GM21526 (cell line): ENCODE measurements around the gene PPIP5K1.
A peak's percentile ranks its signal among the peaks of the same experiment; 100 is the strongest.

Experiments
- ATAC-seq: cut with Tn5 transposase; IDR thresholded peaks from one replicate; pipeline ENCODE4 v1.9.1; 2021; ENCODE audit warnings: moderate library complexity; ENCODE audit not compliant: unreplicated experiment, low FRiP score

PPIP5K1 gene

DNA sequence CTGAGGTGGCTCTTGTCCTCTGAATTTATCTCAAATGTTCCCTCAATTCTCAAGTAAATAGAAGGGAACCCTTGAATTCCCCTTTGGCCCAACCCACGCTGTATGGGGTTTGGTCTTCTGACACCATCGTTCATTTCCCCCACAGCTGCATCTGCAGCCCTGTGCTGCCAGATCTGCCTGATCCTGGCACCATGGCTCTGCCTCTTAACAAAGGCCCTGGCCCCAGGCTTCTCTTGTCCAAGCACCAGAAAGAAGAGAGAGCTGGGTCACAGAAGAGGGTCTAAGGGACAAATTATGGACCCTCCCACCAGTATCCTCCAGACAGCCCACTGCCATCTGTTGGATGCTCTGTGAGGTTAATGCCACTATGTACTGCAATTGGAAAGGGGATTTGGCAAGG is 70.8 kb downstream of the PPIP5K1 start:
- ATAC-seq, result no peak

DNA sequence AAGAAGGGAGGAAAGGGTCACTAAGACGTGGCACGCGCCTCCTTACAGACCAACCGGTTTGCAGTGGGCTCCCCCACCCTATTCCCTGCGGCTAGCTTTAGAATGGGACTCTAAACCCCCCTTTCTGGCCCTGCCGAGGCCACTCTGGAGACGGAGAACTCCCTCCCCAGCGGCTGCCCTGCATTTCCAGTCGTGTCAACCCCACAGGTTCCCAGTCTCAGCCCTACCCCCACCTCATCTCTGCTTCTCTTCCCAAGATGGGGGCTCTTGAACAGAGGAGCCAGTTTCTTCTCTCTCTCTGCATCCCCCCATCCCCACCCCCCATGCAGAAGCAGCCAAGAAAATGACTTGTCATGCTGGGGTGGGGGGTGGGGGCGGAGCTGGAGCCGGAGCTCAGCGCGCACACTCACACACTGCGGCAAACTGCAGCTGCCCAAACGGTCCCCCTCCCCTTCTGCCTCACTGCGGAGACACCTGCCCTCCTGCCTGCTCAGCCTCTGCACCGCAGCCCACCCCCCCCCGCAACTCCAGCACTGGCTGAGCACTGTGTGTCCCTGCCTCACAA is 71.7 kb downstream of the PPIP5K1 start:
- ATAC-seq, result no peak

DNA sequence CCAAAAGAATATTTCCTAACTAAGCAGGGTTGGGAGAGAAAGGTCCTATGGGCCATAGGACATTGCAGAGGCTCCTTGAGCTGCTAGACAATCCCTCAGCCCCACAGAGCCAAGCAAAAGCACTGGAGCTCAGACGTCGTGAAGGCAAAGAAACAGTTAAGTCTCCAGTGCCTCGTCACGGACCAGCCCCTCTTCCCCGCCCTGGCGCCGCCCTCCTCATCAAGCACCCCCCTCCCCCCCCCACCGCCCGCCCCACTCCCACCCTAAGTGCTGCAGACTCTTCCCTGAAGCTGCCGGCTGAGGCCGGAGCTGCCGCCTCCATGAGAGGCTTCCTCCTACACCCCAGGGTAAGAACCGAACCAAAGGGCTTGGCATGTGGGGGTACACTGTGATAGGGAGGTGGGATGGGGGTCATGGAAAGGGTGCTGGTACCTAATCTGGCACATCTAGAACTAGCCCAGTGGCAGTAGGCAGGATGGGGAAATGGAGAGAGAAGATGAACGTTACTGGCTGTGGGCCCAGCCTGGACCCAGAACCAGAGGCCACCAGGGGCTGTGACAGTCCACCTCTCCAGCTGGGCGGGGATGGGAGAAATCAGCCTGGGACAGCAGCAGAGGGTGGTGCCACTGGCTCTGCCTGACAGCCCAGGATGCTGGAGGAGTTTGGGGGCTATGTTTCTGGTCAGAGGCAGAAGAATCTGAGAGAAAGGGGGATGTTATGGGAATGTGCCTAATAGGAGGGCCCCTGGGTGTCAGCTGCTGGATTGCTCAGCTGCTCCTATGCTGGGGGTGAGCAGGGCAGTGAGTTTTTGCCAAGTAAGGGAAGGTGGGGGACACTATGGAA is 72.4 kb downstream of the PPIP5K1 start, which contains the start of gene MAP1A:
MAP1A (plus strand) TSS at position 255 of the 843 bp plus-strand sequence. CDS start 3,866 bp downstream, outside the sequence.
- ATAC-seq, result no peak

DNA sequence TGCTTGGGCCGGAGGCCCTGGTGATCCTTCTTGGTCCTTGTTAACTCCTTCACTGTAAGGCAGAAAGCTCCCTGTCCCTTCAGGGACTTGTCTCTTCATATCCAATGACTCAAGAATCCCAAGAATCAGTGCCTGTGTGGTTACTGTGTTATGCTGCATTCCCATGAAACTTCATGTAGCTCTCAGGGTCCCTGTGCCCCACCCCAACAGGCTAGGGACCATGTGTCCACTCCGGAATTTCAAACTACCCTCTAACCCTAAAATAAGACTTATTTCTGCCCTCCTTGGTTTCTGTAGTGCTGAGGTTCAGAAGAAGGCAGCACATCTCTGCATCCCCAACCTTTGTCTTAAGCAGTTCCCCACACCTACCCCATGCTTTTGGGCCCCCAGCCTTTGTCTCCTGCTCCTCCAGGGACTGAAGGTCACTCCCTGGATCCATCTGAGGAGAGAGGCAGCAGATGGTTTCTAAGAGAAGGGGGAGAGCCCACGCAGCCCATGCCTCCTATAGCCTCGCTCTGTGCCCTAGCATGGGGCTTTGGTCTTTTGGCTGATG is 73.1 kb downstream of the PPIP5K1 start:
- ATAC-seq, result no peak

DNA sequence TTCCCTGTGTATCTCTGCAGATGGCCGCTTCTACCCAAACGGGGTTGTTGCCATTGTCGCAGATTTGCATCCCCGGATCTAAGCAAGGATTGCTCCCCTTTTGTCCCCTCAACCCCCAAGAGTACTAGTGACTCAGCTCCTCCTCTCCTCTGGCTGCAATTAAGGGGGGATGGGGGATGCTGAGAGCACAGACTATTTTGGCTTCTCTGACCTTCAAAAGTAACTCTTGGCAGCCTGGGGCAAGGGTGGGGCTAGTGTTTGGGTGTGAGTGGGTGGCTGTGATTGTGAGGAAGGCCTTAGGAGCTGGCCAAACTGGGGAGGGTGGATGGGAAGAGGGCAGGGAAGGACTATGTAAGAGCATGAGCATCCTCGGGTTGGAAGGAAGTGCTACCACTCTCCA is 73.8 kb downstream of the PPIP5K1 start:
- ATAC-seq, result no peak

DNA sequence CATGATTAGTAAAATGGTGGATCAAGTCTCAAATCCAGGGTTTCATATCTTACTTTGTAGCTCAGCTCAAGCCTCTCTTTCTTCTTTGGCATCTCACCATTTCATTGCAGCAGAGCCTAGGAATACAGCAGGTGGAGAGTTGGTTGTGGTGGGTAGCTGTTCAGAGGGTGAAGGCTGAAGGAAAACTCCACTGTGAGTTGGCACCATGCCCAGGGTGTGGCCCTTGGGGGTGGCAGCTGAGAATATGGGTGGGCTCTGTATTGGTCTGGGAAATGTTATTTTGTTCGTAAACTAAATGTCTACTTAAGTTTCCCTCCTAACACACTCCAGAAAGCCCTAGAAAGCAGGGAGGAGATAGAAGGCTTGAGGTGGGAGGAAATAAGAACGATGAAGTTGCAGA is 74.3 kb downstream of the PPIP5K1 start:
- no peak for ATAC-seq

DNA sequence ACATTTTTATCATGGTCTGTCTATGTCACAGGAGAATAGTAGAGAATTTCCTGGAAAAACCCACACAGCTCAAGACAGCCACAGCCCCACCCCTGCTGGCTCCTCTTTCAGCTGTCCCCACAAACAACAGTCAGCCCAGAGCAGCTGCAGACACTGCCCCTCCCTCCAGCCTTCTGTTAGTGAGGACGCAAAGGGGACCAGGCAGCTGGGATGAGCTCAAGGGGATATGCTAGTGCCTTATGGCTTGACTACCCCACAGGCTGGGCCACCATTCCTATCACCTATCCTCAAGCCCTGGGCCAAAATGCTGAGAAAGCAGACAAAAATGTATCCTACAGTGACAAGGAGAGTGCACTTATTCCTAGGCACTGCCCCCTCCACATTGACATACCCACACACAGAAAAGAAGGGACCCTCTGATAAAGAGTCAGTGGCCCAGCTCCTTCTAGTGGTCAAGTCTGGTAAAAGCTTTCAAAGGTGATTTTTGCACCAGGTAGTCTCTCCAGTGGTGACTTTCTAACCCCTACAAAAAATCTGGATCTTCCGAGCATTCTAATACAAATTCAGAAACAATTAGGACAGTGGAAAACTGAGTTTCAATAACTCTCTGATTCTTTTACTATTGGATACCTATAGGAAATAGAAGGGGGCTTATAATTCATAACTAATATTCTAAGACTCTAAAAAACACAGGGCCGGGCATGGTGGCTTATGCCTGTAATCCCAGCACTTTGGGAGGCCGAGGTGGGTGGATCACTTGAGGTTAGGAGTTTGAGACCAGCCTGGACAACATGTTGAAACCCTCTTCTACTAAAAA is 75.6 kb downstream of the PPIP5K1 start:
- ATAC-seq, result no peak

DNA sequence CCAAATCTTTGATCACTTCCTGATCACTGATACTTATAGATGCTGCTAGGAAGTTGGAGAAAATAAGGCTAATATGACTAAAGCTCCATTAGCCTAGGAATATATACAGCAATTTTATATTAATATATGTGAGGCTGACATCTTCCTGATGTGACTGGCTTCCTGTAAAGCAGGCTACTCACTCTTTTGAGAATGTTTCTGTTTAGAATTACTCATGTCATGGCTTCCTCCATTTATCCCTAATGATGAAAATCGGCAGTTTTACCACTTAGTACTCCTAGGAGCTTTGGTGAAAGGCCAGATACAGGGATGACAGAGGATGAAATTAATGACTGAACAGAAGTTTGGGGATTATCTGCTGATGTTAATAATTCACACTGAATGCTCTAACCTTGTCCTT is 76.5 kb downstream of the PPIP5K1 start:
- ATAC-seq, result no peak

DNA sequence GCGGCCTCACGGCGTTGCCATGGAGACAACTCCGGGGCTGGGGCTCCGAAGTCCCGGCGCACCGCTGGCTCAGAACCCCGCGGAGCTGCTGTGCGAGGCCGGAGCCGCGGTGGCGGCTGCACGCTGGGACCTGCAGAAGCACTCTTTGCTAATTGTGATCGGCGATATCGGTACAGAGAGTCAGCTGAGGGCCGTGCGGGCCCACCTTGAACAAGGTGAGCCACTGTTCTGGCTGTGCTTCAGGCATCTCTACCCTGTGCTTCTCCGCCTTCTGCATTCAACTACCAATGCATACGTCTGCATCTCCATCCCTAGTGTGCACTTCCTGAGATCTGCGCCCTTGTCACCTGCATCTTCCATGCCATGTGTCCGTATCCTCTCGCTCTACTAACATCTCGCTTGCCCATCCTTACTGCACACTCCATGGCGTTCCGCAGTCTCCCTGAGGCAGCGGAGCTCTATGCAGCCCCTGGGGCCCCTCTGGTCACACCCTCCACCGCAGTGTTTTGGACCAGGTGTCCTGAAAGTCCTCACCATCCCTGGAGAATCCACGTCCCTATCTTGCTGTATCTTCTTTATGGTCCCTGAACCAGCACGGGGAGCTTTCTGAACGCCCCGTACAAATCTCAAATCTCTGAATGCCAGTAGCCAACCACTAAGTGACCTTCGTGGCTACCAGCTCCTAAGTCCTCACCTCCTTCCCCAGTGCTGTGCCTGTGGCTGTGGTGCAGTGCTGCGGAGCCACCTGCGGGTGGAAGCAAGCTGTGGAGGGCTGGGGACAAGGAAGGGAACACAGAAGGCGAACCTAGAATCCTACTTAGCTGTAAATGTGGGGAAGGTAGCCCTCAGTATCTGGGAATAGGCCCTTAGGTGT is 78.8 kb downstream of the PPIP5K1 start:
- ATAC-seq, result peak; percentile 19

DNA sequence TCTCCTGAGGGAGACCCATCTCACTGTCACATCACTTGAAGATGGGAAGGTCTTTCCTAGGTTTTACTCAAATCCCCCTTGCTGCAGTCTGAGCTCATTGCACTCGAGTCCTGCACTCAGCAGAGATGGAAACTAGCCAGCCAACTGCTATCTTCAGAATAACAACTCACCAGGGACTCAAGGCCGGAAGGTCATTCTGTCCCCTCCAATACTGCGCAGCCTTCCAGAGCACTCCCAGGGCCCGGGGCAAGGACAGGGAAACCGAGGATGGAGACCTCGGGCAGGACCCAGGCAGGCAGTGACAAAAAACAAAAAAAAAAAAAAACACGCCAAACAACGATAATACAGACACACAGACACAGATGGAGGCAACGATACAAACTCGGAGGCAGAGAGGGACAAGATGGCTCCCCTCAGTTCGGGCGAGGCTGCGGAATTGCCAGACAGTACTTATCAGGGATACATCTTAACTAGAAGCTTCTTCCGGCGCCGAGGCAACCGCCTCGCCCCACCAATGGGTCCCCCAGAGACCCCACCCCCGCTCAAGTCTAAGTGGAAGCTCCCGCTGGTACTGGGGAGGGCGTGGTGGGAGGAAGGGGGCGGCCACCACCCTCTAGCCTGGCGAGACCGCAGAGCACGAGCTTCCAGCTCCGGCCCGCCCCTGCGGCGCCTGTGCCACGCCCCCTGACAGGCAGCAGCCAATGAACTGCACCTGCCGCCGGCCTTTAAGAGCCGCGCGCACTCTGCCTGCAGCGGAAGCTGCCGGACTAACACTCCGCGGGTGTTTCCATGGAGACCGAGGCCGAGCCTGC is 79.6 kb downstream of the PPIP5K1 start:
- peak; percentile 95 for ATAC-seq

DNA sequence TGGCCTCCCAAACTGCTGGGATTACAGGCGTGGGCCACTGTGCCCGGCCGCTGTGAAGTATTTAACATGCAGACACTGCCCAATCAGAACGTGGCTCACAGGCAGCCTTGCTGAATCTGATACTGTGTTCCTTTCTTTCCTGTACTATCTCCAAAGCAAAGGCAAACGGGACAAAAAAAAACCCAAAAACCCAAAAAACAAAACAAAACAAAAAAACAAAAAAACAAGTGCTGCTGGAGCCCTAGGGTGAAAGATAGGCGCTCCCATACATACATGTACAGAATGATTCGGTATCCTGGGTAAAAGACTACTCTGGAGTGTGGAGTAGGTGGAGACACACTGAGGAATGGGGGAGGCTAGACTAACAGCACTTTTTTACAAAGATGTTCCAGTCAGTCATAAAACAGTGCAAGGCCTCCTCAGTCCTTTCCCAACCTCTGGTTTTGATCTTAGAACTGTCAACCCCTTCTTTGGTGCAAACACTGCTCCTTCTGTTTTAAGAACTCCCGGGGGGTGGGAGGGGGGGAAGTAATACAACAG is 80.3 kb downstream of the PPIP5K1 start:
- no peak for ATAC-seq

DNA sequence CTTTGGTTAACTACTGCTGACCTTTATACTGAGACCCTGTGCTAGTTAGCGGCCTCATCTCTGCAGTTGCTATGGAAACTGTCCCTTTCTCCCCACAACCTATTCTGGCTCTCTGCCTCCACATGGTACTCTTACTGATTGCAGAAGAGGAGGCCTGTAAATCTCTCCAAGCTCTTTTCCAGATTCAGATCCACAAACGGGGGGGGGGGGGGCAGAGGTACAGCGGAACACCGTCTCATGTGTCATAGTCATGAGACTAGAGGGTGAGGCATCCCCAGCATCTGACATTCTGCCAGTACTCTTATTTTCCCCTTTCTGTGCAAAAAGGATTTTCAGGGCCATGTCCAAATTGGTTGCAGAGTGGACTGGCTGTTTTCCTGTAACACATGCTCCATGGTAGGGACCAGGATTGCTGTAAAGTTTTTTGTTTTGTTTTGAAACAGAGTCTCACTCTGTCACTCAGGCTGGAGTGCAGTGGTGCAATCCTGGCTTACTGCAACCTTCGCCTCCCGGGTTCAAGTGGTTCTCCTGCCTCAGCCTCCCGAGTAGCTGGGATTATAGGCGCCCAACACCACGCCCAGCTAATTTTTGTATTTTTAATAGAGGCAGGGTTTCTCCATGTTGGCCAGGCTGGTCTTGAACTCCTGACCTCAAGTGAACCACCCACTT is 80.9 kb downstream of the PPIP5K1 start:
- no peak for ATAC-seq

DNA sequence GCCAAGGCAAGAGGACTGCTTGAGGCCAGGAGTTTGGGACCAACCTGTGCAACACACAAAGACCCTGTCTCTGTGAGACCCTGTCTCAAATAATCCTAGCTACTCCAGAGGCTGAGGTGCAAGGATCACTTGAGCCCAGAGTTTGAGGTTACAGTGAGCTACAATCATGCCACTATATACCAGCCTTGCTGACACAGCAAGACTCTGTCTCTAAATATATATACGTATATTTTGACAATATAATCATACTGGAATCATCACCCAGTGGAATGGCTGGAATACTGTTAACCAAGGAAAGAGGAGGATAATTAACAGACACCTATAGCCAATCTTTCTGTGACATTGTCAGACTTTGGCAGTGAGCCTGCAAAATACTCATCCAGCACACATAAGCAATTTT is 81.6 kb downstream of the PPIP5K1 start:
- ATAC-seq, result no peak

DNA sequence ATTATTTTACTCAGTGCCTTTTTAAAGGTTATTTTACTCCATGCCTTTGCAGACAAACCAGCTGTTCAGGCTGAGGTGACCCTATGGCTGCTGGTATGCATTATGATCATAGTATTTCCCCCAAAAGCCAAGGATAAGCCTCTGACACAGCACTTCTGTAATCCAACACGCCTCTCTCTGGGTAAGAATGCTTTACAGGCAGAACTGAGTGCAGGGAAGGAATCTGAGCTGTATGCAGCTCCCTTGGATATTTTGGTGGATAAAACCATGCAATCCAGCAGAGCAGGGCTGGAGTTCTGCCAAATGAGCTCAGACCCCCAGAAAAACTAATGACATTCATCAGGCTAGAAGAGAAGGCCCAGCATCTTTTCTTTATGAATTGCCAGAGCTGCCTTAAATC is 84.3 kb downstream of the PPIP5K1 start:
- no peak for ATAC-seq

DNA sequence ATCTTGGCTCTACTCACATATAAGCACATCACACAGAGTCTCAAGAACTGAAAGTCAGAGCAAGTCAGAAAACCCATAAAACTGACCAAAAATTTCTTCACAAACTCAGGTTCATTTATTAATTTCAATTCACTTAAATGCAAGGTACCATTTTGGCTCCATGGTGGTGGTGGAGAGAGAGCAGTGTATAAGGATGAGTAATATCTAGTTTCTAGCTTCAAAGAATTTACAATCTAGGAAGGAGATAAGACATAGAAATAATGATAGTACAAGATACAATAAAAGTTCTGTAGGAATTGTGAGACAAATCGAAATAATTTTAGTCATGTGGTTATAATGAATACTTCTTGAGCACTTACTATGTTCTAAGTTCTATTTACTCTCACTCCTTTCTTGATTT is 90.4 kb downstream of the PPIP5K1 start:
- no peak for ATAC-seq

DNA sequence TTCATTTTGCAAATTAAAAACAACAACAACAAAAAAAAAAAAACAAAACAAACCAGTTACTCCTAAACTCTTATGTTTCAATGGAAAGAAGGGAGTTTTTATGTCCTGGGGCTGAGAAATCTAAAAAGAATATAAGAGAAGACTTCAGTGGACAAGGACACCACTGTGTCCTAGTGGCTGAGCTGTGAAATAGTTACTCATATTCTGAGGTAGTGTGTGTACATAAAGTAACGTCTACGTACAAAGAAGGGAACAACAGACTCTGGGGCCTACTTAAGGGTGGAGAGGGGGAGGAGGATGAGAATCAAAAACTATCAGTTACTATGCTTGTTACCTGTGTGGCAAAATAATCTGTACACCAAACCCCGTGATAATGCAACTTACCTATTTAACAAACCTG is 91.0 kb downstream of the PPIP5K1 start:
- no peak for ATAC-seq

DNA sequence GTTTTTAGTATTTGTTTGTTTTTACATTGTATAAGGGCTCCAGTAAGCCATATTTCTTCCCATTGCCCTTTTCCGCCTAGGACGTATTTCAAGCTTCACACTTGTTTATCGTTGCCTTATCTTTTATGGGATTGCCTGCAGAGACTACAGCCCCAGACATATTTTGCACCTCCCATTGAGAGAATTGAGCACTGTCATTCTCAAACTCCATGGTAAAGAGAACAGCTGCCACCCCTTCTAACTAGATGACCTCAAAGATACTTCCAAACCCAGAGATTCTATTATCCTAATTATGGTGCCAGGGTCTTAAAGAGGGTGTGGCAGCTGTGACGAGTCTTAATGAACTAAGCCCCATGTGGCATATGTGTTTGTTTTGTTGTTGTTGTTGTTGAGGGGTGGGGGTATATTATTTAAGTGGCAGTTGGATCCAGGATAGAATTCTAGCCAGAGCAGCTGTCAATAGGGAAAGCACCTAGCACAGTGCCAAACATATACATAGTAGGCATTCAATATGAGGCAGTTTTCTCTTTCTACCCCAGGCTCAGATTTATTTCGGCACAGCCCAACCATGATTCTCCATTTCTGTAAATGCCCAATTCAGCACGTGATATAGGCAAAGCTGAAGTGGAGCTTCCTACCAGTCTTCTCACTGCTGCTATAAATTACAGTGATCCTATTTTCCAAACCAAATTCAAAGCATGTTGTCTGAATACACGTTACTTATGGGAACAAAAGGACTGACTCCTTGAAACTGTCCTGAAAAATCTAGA is 96.1 kb downstream of the PPIP5K1 start:
- ATAC-seq, result no peak
